Thoracic aorta (tissue), 2 donors: ENCODE data around the gene CCDC187. TPM values are rescaled to one million over a fixed set of nuclear protein-coding genes. Genes with fewer than 3 reads are reported as not detected.

Experiments used
- ATAC-seq: fragments of 150-250 bp; one replicate; pipeline ENCODE4 v1.8.0; 2017; ENCODE audit warnings: low read depth; ENCODE audit not compliant: insufficient number of reproducible peaks, low FRiP score
- DNase-seq: peaks from one replicate; pipeline ENCODE4 v3.0.0-alpha.2; 2020; ENCODE audit warnings: low spot score
- H3K27ac ChIP-seq, 2 donors: fragments of 200-600 bp; sonication (generic); 1 replicate in 1 of 2; 2 replicates in 1 of 2; pipeline ENCODE4 v1.5.1; 2016; ENCODE audit warnings: mild to moderate bottlenecking in 2 of 2, moderate library complexity in 2 of 2
- H3K27me3 ChIP-seq: fragments of 200-600 bp; sonication (generic); replicated peaks from 2 replicates; pipeline ENCODE4 v1.6.0; 2016; ENCODE audit warnings: mild to moderate bottlenecking; ENCODE audit not compliant: insufficient read depth
- H3K36me3 ChIP-seq: fragments of 200-600 bp; sonication (generic); one replicate; pipeline ENCODE4 v1.5.1; 2016
- H3K4me1 ChIP-seq, 2 donors: fragments of 200-600 bp; sonication (generic); 1 replicate in 1 of 2; 2 replicates in 1 of 2; pipeline versions ENCODE4 v1.5.1 to v1.6.0; 2016; ENCODE audit warnings: low read depth in 2 of 2, mild to moderate bottlenecking in 1 of 2; ENCODE audit not compliant: control insufficient read depth in 1 of 2
- H3K4me3 ChIP-seq: fragments of 200-600 bp; sonication (generic); 2 replicates; pipeline ENCODE4 v1.5.1; 2016; ENCODE audit warnings: mild to moderate bottlenecking
- H3K9me3 ChIP-seq: fragments of 200-600 bp; sonication (generic); 2 replicates; pipeline ENCODE4 v1.5.1; 2016
- CTCF ChIP-seq: fragments of 200-600 bp; sonication (generic); IDR thresholded peaks from one replicate; pipeline ENCODE4 v1.5.1; 2019; ENCODE audit warnings: antibody characterized with exemption
- total RNA-seq, 2 donors: library from RNA; depleted of rRNA; stranded (reverse); fragments of >200 nt; gene quantifications; one replicate each; pipeline versions ENCODE4 v1.1.0 to v1.2.3, GENCODE V29; 2016

Gene CCDC187
- total RNA-seq, 2 donors from 2014 or later = not detected

- Histone ChIP-seq H3K27ac (no peak overlapping the region), H3K4me1 (peaks cover 0 to 5% of the 10 kb centered on the region in 2 donors), H3K9me3 (no peaks in the 10 kb centered on the region), H3K36me3 (peaks cover 10% of the 10 kb centered on the region), H3K27me3 (no peaks in the 10 kb centered on the region), H3K4me3 (no peak overlapping the region)
- ATAC-seq (no peak), DNase-seq (no peak)
- no peak for TF ChIP-seq CTCF
Measured at GRCh38 chr9:136226680-136227407, 77.0 kb downstream of the CCDC187 start.

- Histone ChIP-seq H3K4me3 (no peak overlapping the region), H3K27me3 (no peaks in the 10 kb centered on the region), H3K9me3 (no peaks in the 10 kb centered on the region), H3K36me3 (peaks cover 10% of the 10 kb centered on the region), H3K27ac (no peak overlapping the region), H3K4me1 (peaks cover 0 to 5% of the 10 kb centered on the region in 2 donors)
- DNase-seq (no peak), ATAC-seq (no peak)
- TF ChIP-seq CTCF = peak; percentile 65
Measured at GRCh38 chr9:136225748-136226679, 77.9 kb downstream of the CCDC187 start.

GRCh38 chr9:136225366-136225747, 78.5 kb downstream of the CCDC187 start:
- no peak overlapping the region for H3K4me3 ChIP-seq
- ATAC-seq (no peak), DNase-seq (no peak)
- H3K27ac ChIP-seq = no peak overlapping the region
- TF ChIP-seq CTCF = no peak
- no peaks in the 10 kb centered on the region for H3K27me3 ChIP-seq
- peaks cover 10% of the 10 kb centered on the region for H3K36me3 ChIP-seq
- H3K9me3 ChIP-seq = no peaks in the 10 kb centered on the region
- H3K4me1 ChIP-seq = peaks cover 0 to 5% of the 10 kb centered on the region in 2 donors

- H3K36me3 ChIP-seq = peaks cover 10% of the 10 kb centered on the region
- ATAC-seq (no peak), DNase-seq (no peak)
- no peaks in the 10 kb centered on the region for H3K9me3 ChIP-seq
- H3K27ac ChIP-seq = no peak overlapping the region
- TF ChIP-seq CTCF = no peak
- no peaks in the 10 kb centered on the region for H3K4me1 ChIP-seq
- H3K4me3 ChIP-seq = no peak overlapping the region
- H3K27me3 ChIP-seq = no peaks in the 10 kb centered on the region
Measured at GRCh38 chr9:136223871-136224640, 79.8 kb downstream of the CCDC187 start.
